ENCODE data around the gene ZNF133. TPM values are rescaled to one million over a fixed set of nuclear protein-coding genes. Genes with fewer than 3 reads are reported as not detected.

Gene ZNF133
- total and polyA plus RNA-seq, 2 of the 13 experiments (the other 11 are each of a cell fraction or from before 2014, with no cell fraction given) = 23.5 to 26.7 TPM

GRCh38 chr20:18287915-18288748 is at the start of gene ZNF133 (continued):
- peak; percentile 85 for TF ChIP-seq ZHX2 (IDR thresholded peaks at IDR 0.05; ENCODE audit: low read depth)
- TF ChIP-seq ZHX2 (CRISPR knock-in tag; IDR thresholded peaks at IDR 0.05; ENCODE audit: borderline replicate concordance) = peak; percentile 80; the same call in 1 of the 2 replicates
- no peak; the same call in none of the 2 replicates for TF ChIP-seq SATB2 (CRISPR knock-in tag; IDR thresholded peaks at IDR 0.05)
- peak; percentile 89 for TF ChIP-seq ZSCAN12 (CRISPR knock-in tag; IDR thresholded peaks at IDR 0.05)
- TF ChIP-seq JUND (CRISPR knock-in tag; IDR thresholded peaks at IDR 0.05) = peak; percentile 56
- TF ChIP-seq MLLT10 (CRISPR knock-in tag; IDR thresholded peaks at IDR 0.05) = no peak
- no peak for TF ChIP-seq MTERF4 (CRISPR knock-in tag; IDR thresholded peaks at IDR 0.05)
- TF ChIP-seq NR0B2 (CRISPR knock-in tag; IDR thresholded peaks at IDR 0.05) = peak; percentile 62
- TF ChIP-seq AGO2 (optimal IDR thresholded peaks at IDR 0.05; ENCODE audit: low read depth, low read length) = peak; percentile 80
- TF ChIP-seq ZNF7 (CRISPR knock-in tag; IDR thresholded peaks at IDR 0.05) = no peak
- TF ChIP-seq ZMAT5 (CRISPR knock-in tag; IDR thresholded peaks at IDR 0.05; ENCODE audit: borderline replicate concordance, low read depth) = no peak
- no peak for TF ChIP-seq NFRKB (IDR thresholded peaks at IDR 0.05)
- TF ChIP-seq ARNT2 (CRISPR knock-in tag; IDR thresholded peaks at IDR 0.05; ENCODE audit: low read depth) = peak; percentile 89
- no peak for TF ChIP-seq CHD2 (IDR thresholded peaks at IDR 0.05; ENCODE audit: low read depth, low read length)
- TF ChIP-seq ZFP41 (CRISPR knock-in tag; IDR thresholded peaks at IDR 0.05; ENCODE audit: borderline replicate concordance) = peak; percentile 75; the same call in 1 of the 2 replicates
- TF ChIP-seq TBP (CRISPR knock-in tag; IDR thresholded peaks at IDR 0.05) = peak; percentile 59; the same call in 1 of the 2 replicates
- 0 out of 2 replicates have a peak, but pooled peaks have one; percentile 9 for TF ChIP-seq STAT6 (CRISPR knock-in tag; IDR thresholded peaks at IDR 0.05; ENCODE audit: borderline replicate concordance)
- 0 out of 2 replicates have a peak, but pooled peaks have one; percentile 47 for TF ChIP-seq ZC3H13 (CRISPR knock-in tag; IDR thresholded peaks at IDR 0.05)
- TF ChIP-seq POGZ (CRISPR knock-in tag; IDR thresholded peaks at IDR 0.05) = peak; percentile 94
